T follicular helper cell (primary cell): ENCODE results near the gene TMF1.

Experiments used
- DNase-seq: peaks from one replicate; pipeline ENCODE4 v3.0.0-alpha.2; 2020; ENCODE audit warnings: low read depth

Gene TMF1

GRCh38 chr3:69081583-69082262, 29.6 kb upstream of the TMF1 start:
- DNase-seq = no peak

- peak; percentile 91 for DNase-seq
Measured at GRCh38 chr3:69080233-69080920, 28.2 kb upstream of the TMF1 start, which contains the start of gene UBA3. UBA3 (minus strand) TSS chr3:69080365; CDS start chr3:69080353, 12 bp downstream.

- no peak for DNase-seq
Measured at GRCh38 chr3:69079269-69080159, 27.4 kb upstream of the TMF1 start.

GRCh38 chr3:69072928-69073327, 20.8 kb upstream of the TMF1 start:
- DNase-seq = no peak

GRCh38 chr3:69066121-69066520, 14.0 kb upstream of the TMF1 start:
- DNase-seq = no peak

- DNase-seq = no peak
Measured at GRCh38 chr3:69065318-69065964, 13.3 kb upstream of the TMF1 start.

GRCh38 chr3:69063636-69064035, 11.5 kb upstream of the TMF1 start:
- no peak for DNase-seq

GRCh38 chr3:69059688-69060087, 7.6 kb upstream of the TMF1 start:
- no peak for DNase-seq

- DNase-seq = no peak
Measured at GRCh38 chr3:69058947-69059224, 6.8 kb upstream of the TMF1 start.

- DNase-seq = no peak
Measured at GRCh38 chr3:69058180-69058946, 6.2 kb upstream of the TMF1 start.

- DNase-seq = no peak
Measured at GRCh38 chr3:69052472-69052898, 352 bp upstream of the TMF1 start.

- no peak for DNase-seq
Measured at GRCh38 chr3:69048990-69049389, 3.1 kb downstream of the TMF1 start.

- no peak for DNase-seq
Measured at GRCh38 chr3:69044608-69045007, 7.5 kb downstream of the TMF1 start.

- no peak for DNase-seq
Measured at GRCh38 chr3:69033470-69033869, 18.7 kb downstream of the TMF1 start.

- no peak for DNase-seq
Measured at GRCh38 chr3:69032737-69033136, 19.4 kb downstream of the TMF1 start.

GRCh38 chr3:69032142-69032541, 20.0 kb downstream of the TMF1 start:
- DNase-seq = no peak

GRCh38 chr3:69031635-69032034, 20.5 kb downstream of the TMF1 start:
- DNase-seq = no peak

GRCh38 chr3:69020857-69021256, 31.3 kb downstream of the TMF1 start:
- no peak for DNase-seq

GRCh38 chr3:69020424-69020823, 31.7 kb downstream of the TMF1 start:
- DNase-seq = no peak

GRCh38 chr3:69016901-69017300, 35.2 kb downstream of the TMF1 start:
- no peak for DNase-seq

- DNase-seq = no peak
Measured at GRCh38 chr3:69016102-69016501, 36.0 kb downstream of the TMF1 start.
